WTC11 (cell line): ENCODE results near the gene ARHGAP6.

Experiments
- ATF2 ChIP-seq: sonication (generic); formaldehyde crosslinking; IDR thresholded peaks from 2 replicates; pipeline ENCODE4 v1.8.1; 2022; ENCODE audit warnings: low read depth, missing genetic modification reagents, borderline replicate concordance
- CREB1 ChIP-seq: sonication (generic); formaldehyde crosslinking; IDR thresholded peaks from 2 replicates; pipeline ENCODE4 v1.8.0; 2023; ENCODE audit warnings: mild to moderate bottlenecking, missing genetic modification reagents
- CTCF ChIP-seq: fragments of 200-600 bp; IDR thresholded peaks from 2 replicates; pipeline ENCODE4 v1.8.0; 2022; ENCODE audit warnings: antibody characterized with exemption
- E2F1 ChIP-seq: sonication (generic); formaldehyde crosslinking; IDR thresholded peaks from 2 replicates; pipeline ENCODE4 v1.8.0; 2022; ENCODE audit warnings: mild to moderate bottlenecking, missing genetic modification reagents
- E2F4 ChIP-seq: sonication (generic); formaldehyde crosslinking; IDR thresholded peaks from 2 replicates; pipeline ENCODE4 v1.8.1; 2022; ENCODE audit warnings: low read depth, mild to moderate bottlenecking, moderate library complexity, missing genetic modification reagents, borderline replicate concordance
- ETV6 ChIP-seq: sonication (generic); formaldehyde crosslinking; IDR thresholded peaks from 2 replicates; pipeline ENCODE4 v1.8.1; 2022; ENCODE audit warnings: mild to moderate bottlenecking, missing genetic modification reagents
- FOXJ3 ChIP-seq: sonication (generic); formaldehyde crosslinking; IDR thresholded peaks from 2 replicates; pipeline ENCODE4 v1.9.0; 2021; ENCODE audit warnings: missing genetic modification reagents, mild to moderate bottlenecking, borderline replicate concordance
- JUN ChIP-seq: sonication (generic); formaldehyde crosslinking; IDR thresholded peaks from 2 replicates; pipeline ENCODE4 v1.8.0; 2023; ENCODE audit warnings: mild to moderate bottlenecking, missing genetic modification reagents
- SMAD3 ChIP-seq: sonication (generic); formaldehyde crosslinking; IDR thresholded peaks from 2 replicates; pipeline ENCODE4 v1.8.0; 2022; ENCODE audit warnings: missing genetic modification reagents, mild to moderate bottlenecking, borderline replicate concordance
- USF1 ChIP-seq: sonication (generic); formaldehyde crosslinking; IDR thresholded peaks from 2 replicates; pipeline ENCODE4 v1.8.0; 2022; ENCODE audit warnings: mild to moderate bottlenecking, missing genetic modification reagents
- USF2 ChIP-seq: sonication (generic); formaldehyde crosslinking; IDR thresholded peaks from 2 replicates; pipeline ENCODE4 v1.8.1; 2023; ENCODE audit warnings: mild to moderate bottlenecking, missing genetic modification reagents, moderate library complexity
- ZNF232 ChIP-seq: sonication (generic); formaldehyde crosslinking; IDR thresholded peaks from 2 replicates; pipeline ENCODE4 v1.8.0; 2022; ENCODE audit warnings: mild to moderate bottlenecking, missing genetic modification reagents
- ZNF263 ChIP-seq: sonication (generic); formaldehyde crosslinking; IDR thresholded peaks from 2 replicates; pipeline ENCODE4 v1.8.1; 2022; ENCODE audit warnings: low read depth, mild to moderate bottlenecking, moderate library complexity, missing genetic modification reagents
- ZNF423 ChIP-seq: fragments of 250-450 bp; sonication (Bioruptor Pico); IDR thresholded peaks from 2 replicates; pipeline ENCODE4 v2.1.2; 2022; ENCODE audit warnings: mild to moderate bottlenecking, moderate library complexity

GRCh38 chrX:11386001-11386523, 279.7 kb downstream of the ARHGAP6 start:
- TF ChIP-seq CTCF (no peak), E2F1 (CRISPR knock-in tag) (no peak), ZNF263 (CRISPR knock-in tag) (no peak), SMAD3 (CRISPR knock-in tag) (no peak), CREB1 (CRISPR knock-in tag) (no peak), ATF2 (CRISPR knock-in tag) (no peak), ZNF232 (CRISPR knock-in tag) (no peak), FOXJ3 (CRISPR knock-in tag) (no peak), USF2 (CRISPR knock-in tag) (no peak), ZNF423 (CRISPR knock-in tag) (no peak), ETV6 (CRISPR knock-in tag) (no peak), E2F4 (no peak), USF1 (CRISPR knock-in tag) (no peak), JUN (CRISPR knock-in tag) (no peak)
